HG03159 (cell line): ENCODE data around the gene IFI6.
"Not testable (repeated sequence)": the region's sequence is repeated elsewhere in the genome, so short reads cannot be mapped to it uniquely, and the experiment has no call there.

ENCODE experiments used
- ATAC-seq: cut with Tn5 transposase; IDR thresholded peaks from one replicate; pipeline ENCODE4 v1.9.1; 2021; ENCODE audit warnings: mild to moderate bottlenecking, moderate library complexity; ENCODE audit not compliant: unreplicated experiment

The IFI6 gene

GRCh38 chr1:27652111-27652864 is 19.7 kb downstream of the IFI6 start:
- ATAC-seq = no peak

DNA sequence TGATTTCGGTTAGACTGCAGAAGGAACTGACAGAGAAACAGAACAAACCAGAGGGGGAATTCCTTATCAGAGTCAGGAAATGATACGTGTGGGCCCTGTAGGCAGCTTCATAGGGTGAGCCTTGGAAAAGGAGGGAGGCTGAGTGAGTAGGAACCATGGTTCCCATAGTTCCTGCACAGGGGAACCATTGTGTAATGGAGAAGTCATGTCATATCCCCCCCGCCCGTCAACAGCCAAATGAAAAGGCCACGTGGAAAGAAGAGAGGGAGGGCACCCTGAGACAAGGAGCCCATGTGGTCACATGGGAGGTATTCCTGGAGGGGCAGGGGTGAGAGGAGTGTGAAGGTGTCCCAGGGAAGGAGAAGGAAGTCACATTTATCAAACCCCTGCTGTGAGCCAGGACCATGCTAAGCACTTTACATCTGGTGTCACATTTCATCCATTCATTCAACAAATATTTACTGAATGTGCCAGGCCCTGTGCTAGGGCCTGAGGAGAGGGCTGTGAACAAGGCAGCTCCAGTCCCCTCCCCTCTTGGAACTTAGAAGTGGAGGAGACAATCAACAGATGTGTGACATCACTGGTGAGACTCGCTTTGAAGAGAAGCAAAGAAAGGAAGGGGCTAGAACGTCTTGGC is 21.3 kb downstream of the IFI6 start:
- ATAC-seq = no peak

- no peak for ATAC-seq
Measured at GRCh38 chr1:27650171-27650538, 21.8 kb downstream of the IFI6 start.

GRCh38 chr1:27649306-27649635 is 22.7 kb downstream of the IFI6 start:
- ATAC-seq = no peak

DNA sequence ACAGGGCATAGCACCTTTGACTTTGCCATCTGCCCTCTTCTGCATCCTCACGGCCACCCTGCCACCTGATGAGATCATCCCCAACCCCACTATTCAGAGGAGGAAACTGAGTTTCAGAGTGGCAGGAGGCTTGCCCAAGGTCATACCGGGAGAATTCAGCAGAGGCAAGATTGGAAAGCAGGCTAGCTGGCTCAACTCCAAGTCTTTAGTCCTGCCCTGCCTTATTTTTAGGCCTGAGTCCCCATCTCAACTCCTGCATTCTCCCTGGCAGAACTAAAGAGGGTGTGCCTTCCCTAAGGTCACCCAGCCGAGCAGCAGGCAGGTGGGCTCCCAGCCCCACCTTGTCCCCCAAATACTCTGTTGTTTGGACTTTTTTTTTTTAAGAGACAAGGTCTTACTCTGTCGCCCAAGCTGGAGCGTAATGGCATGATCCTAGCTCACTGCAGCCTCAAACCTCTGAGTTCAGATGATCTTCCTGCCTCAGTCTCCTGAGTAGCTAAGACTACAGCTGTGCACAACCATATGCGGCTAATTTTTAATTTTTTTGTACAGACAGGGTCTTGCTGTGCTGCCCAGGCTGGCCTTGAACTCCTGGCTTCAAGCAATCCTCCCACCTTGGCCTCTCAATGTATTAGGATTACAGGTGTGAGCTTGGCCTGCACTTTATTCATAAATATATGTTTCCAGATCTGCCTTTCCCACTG is 23.2 kb downstream of the IFI6 start:
- no peak for ATAC-seq

DNA sequence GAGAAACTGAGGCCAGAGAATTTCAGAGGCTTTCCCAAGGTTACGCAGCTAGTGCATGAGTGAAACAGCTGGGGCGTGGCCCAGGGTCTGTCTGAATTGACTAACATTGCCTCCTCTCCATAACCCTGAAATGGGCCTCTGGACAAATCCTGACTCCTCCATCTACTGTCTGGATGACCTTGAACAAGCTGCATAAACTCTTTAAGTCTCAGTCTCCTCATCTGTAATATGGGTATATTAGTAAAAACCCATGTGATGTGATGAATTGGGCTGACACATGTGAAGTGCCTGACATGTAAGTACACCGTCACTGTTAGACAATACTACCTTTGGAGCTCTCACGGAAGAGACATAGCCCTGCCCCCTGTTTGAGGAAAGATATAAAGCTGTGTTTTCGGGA is 24.7 kb downstream of the IFI6 start:
- no peak for ATAC-seq

DNA sequence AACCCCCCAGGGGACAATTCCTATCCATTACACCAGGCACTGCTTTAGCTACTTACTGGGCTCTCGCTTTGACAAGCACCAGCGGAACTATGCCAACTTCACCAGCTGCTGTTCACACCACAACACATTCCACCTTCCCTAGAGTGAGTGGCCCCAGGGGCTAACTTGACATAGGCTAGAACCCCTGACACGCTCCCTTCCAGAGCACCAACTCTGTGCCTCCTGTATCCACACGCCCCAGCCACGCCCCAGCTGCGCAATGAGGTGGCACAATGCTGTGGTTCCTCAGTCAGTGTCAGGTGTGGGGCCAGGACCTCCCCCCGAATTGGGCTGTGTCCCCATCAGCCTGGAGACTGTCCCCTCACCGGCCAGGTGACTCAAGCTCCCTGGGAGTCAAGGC is 25.3 kb downstream of the IFI6 start:
- ATAC-seq = no peak

DNA sequence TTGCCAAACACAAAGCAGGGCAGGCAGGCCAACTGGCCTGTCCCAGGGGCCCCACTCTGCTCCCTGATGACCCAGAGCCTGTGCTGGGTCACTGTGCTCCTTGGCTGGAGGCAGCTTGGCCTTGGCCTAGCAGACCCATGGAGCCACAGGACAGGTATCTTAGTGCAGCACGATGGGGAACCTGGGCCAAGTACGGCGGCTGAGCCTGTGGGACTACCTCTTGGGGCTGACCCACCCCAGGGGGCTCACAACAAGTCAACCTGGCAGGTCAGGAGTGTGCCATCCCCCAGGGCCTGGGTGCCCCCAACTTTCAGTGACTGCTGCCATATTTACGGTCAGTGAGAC is 26.9 kb downstream of the IFI6 start:
- no peak for ATAC-seq

- no peak for ATAC-seq
Measured at GRCh38 chr1:27644369-27645070, 27.5 kb downstream of the IFI6 start.

GRCh38 chr1:27643600-27644368 is 28.2 kb downstream of the IFI6 start:
- ATAC-seq = peak; percentile 70

DNA sequence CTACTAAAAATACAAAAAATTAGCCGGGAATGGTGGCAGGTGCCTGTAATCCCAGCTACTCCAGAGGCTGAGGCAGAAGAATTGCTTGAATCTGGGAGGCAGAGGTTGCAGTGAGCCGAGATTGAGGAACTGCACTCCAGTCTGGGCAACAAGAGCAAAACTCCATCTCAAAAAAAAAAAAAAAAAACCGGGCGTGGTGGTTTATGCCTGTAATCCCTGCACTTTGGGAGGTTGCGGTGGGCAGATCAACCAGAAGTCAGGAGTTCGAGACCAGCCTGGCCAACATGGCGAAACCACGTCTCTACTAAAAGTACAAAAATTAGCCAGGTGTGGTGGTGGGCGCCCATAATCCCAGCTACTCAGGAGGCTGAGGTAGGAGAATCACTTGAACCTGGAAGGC is 31.5 kb downstream of the IFI6 start:
- not testable (repeated sequence) for ATAC-seq

DNA sequence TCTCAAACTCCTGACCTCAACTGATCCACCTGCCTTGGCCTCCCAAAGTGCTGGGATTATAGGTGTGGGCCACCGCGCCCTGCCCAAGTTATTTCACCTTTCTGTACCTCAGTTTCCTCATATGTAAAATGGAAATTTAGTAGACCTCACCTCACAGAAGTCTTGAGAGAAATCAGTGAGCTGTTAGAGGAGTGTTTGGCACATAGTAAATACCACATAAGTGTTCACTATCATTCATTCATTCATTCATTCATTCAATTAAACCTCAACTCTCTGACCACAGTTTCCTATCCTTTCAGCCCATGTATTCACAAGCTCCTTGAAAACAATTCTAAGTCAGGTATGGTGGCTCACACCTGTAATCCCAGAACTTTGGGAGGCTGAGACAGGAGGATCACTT is 33.2 kb downstream of the IFI6 start:
- ATAC-seq = no peak

- ATAC-seq = no peak
Measured at GRCh38 chr1:27638047-27638734, 33.8 kb downstream of the IFI6 start.

DNA sequence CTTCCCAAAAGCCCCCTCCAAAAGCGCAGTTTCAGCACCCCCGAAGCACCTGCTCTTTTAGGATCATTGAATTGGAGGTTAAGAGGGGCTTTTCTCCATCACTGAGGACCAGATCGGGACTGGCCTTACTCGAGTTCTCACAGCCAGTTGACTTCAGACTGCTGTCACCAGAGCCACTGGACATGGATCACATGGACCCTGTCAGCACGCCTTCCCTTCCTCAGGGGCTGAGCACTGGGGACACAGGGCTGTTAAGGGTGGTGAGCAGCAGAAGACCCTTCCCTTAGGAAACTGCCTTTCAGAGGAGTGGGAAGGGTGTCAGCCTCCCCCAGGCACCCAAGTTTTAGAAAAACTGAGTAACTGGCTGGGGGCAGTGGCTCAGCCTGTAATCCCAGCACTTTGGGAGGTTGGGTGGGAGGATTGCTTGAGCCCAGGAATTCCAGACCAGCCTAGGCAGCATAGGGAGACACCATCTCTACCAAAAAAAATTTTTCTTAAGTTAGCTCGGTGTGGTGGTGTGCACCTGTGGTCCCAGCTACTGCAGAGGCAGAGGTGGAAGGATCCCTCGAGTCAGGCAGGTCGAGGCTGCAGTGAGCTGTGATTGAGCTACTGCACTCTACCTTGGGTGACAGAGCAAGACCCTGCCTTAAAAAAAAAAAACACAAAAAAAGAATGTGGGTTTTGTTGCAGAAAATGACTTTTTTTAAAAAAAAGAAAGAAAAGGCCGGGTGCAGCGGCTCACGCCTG is 36.4 kb downstream of the IFI6 start:
- no peak for ATAC-seq

GRCh38 chr1:27634985-27635367 is 37.0 kb downstream of the IFI6 start, which contains the start of gene FGR:
Gene FGR, minus strand, starts transcription at chr1:27635185. Its CDS starts 11,269 bp downstream, at chr1:27623916.
- ATAC-seq = no peak

DNA sequence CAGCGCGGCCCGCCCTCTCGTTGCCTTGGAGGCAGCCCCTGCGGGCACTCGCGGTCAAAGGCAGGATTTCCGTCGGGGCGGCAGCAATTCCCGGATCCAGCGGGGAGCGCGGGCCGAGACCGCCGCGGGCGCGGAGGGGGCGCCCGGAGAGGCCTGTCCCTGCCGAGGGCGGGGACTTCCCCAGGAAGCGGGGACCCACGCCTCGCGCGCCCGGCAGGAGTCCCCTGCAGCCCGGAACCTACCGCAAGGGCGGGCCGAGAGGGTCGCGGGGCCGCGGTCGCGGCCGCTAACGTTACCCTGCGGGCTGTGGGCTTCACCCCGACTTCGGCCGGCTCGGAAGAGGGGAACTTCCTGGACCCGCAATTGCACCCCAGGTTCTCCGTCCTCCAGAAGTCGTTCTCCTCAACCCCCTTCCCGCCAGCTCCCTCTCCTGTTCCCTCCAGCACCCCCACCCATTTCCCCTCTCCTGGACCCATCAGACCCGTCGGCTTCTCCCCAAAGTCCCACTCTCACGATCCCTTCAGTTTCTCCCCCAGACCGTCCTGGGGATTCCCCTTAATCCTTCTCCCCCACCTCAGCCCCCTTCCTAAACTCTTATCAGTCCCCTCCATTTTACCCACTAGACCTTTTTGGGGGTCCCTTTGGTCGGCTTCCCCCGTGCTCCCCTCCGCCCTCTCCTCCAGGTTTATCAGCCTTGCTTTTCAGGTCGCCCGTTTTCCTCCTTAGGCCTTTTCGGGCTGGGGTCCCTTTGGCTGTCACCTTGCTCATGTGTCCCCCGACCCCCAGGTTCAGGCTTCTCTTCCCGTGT is 37.6 kb downstream of the IFI6 start:
- no peak for ATAC-seq

DNA sequence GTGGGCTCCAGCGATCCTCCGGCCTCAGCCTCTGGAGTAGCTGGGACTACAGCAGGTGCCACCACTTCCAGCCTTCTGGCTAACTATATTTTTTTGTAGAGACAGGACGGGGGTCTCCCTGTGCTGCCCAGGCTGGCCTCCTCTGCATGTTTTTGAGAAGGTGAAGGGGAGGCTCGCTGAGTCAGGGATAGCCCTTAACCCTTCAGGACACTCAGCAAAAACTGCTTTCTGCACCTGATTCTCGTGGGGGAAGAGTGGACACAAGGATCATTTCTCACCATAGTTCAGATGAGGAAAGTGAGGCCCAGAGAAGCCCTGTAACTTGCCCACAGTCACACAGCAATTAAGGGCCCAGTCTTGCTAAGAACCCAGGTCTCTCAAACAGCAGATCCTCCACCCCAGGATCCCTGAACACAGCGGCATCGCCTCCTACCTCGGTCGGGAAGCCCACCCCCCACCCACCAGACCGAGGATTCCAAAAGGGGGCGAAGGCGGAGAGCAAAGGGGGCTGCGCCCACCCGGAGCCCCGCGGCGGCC is 38.3 kb downstream of the IFI6 start:
- no peak for ATAC-seq

DNA sequence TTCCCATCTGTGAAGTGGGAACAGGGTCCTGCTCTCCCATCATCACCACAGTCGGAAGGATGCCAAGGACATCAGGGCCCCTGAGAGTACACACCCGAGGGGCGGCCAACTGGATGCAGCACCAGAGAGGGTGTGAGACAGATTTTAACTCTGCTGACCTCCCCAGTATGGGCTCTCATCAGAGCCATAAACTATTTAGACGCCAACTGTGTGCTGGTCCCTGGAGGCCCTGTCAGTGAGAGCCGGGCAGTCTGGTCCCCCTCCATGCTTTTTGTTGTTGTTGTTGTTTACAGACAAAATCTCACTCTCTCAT is 38.7 kb downstream of the IFI6 start:
- ATAC-seq = no peak
